Testis (tissue), 3 donors: ENCODE measurements around the gene TTC33. TPM values are rescaled to one million over a fixed set of nuclear protein-coding genes. Genes with fewer than 3 reads are reported as not detected.
"Not testable (repeated sequence)": the region's sequence is repeated elsewhere in the genome, so short reads cannot be mapped to it uniquely, and the experiment has no call there.

Experiments
- DNase-seq: peaks from one replicate; pipeline ENCODE4 v3.0.0-alpha.2; 2019
- H3K27ac ChIP-seq, 2 donors: fragments of 200-600 bp; sonication (generic); one replicate each; pipeline ENCODE4 v1.5.1; 2019
- H3K27me3 ChIP-seq: fragments of 200-600 bp; sonication (generic); one replicate; pipeline ENCODE4 v1.5.1; 2019
- H3K36me3 ChIP-seq: fragments of 200-600 bp; sonication (generic); one replicate; pipeline ENCODE4 v1.5.1; 2017; ENCODE audit warnings: low read depth; ENCODE audit errors: missing control alignments
- H3K4me1 ChIP-seq: fragments of 200-600 bp; sonication (generic); one replicate; pipeline ENCODE4 v1.5.1; 2019
- H3K4me3 ChIP-seq, 2 donors: fragments of 200-600 bp; sonication (generic); one replicate each; pipeline ENCODE4 v1.5.1; 2017 to 2019
- H3K9me3 ChIP-seq: fragments of 200-600 bp; sonication (generic); one replicate; pipeline ENCODE4 v1.5.1; 2017
- POLR2A ChIP-seq: fragments of 450-650 bp; IDR thresholded peaks from one replicate; pipeline ENCODE4 v1.6.1; 2017; ENCODE audit warnings: antibody characterized with exemption, mild to moderate bottlenecking, moderate library complexity
- WGBS, 2 donors: methylation state at CpG; one replicate each; pipeline ENCODE4 v1.1.5; 2018; 5-methylcytosine and 5-hydroxymethylcytosine counted together
- intact Hi-C: fragments of 100-400 bp; cut with DNase I; formaldehyde crosslinking; loops from one replicate; pipeline ENCODE4 v1.15.1; 2023; ENCODE audit warnings: low total_unique reads
- polyA plus RNA-seq: library from polyadenylated mRNA; stranded (reverse); fragments of 350-450 nt; fragmentation: Illumina TruSeq; extraction: RNeasy Lipid Tissue Mini Kit (QIAGEN cat#74804); gene quantifications from one replicate; pipeline ENCODE4 v1.2.3, GENCODE V29; 2014; ENCODE audit warnings: low read depth, low replicate concordance; ENCODE audit not compliant: insufficient read depth
- total RNA-seq, 2 donors: library from RNA; depleted of rRNA; stranded (reverse); fragments of >200 nt; gene quantifications; one replicate each; pipeline ENCODE4 v1.2.3, GENCODE V29; 2016
- TF ChIP-seq, protein P1 (sequence below), 3 experiments: fragments of 450-650 bp in 2 of 3; fragments of 200-600 bp in 1 of 3; sonication (generic) in 1 of 3; IDR thresholded peaks; one replicate each; pipeline ENCODE4 v1.5.1; 2016 to 2019; ENCODE audit warnings: antibody characterized with exemption in 3 of 3, mild to moderate bottlenecking in 2 of 3, moderate library complexity in 1 of 3

TTC33 gene
- total and polyA plus RNA-seq, 3 donors from 2014 or later: 14.7 to 16.5 (median 15.2) TPM

DNA sequence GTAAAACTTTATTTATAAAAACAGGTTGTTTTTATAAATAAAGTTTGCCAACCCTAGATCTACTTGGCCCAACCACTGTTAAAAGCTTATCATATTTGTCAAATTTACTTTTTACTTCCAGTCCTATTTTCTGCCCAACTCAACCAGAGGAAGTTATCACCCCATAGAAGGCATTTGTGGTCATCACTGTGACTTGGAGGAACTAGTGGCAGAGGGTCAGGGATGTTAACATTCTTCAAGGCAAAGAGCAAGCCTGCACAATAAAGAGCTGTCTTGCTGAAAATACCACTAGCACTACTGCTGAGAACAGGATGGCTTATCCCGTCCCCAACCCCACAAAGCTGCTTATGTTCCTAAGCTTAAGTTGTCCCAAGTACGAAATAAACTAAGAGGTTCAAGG is 22.3 kb downstream of the TTC33 start:
- Histone ChIP-seq H3K27ac (no peak overlapping the region), H3K36me3 (no peaks in the 10 kb centered on the region), H3K27me3 (no peaks in the 10 kb centered on the region), H3K4me3 (no peak overlapping the region), H3K9me3 (no peaks in the 10 kb centered on the region), H3K4me1 (no peaks in the 10 kb centered on the region)
- DNase-seq: no peak
- TF ChIP-seq POLR2A: no peak
- TF ChIP-seq, protein P1, sequence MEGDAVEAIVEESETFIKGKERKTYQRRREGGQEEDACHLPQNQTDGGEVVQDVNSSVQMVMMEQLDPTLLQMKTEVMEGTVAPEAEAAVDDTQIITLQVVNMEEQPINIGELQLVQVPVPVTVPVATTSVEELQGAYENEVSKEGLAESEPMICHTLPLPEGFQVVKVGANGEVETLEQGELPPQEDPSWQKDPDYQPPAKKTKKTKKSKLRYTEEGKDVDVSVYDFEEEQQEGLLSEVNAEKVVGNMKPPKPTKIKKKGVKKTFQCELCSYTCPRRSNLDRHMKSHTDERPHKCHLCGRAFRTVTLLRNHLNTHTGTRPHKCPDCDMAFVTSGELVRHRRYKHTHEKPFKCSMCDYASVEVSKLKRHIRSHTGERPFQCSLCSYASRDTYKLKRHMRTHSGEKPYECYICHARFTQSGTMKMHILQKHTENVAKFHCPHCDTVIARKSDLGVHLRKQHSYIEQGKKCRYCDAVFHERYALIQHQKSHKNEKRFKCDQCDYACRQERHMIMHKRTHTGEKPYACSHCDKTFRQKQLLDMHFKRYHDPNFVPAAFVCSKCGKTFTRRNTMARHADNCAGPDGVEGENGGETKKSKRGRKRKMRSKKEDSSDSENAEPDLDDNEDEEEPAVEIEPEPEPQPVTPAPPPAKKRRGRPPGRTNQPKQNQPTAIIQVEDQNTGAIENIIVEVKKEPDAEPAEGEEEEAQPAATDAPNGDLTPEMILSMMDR (IDR thresholded peaks at IDR 0.05): no peak
- intact Hi-C loops: no loop called here
- WGBS, 2 donors: 82 to 83% methylated on average over 2 of the region's 2 CpGs

DNA sequence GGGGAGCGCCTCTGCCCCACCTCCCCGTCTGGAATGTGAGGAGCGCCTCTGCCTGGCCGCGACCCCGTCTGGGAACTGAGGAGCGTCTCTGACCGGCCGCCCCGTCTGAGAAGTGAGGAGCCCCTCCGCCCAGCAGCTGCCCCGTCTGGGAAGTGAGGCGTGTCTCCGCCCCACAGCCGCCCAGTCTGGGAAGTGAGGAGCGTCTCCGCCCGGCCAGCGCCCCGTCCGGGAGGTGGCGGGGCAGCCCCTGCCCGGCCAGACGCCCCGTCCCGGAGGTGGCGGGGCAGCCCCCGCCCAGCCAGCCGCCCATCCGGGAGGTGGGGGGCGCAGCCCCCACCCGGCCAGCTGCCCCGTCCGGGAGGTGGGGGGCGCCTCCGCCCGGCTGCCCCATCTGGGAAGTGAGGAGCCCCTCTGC is 33.3 kb downstream of the TTC33 start:
- H3K9me3 ChIP-seq, H3K27me3 ChIP-seq, H3K27ac ChIP-seq, DNase-seq, H3K4me1 ChIP-seq, intact Hi-C loops, H3K36me3 ChIP-seq: not testable (repeated sequence)
- peak overlapping the region in 1 of 2 donors; percentile 38 for H3K4me3 ChIP-seq
- WGBS, 2 donors: 82 to 83% methylated on average over 3 to 37 of the region's 37 CpGs

DNA sequence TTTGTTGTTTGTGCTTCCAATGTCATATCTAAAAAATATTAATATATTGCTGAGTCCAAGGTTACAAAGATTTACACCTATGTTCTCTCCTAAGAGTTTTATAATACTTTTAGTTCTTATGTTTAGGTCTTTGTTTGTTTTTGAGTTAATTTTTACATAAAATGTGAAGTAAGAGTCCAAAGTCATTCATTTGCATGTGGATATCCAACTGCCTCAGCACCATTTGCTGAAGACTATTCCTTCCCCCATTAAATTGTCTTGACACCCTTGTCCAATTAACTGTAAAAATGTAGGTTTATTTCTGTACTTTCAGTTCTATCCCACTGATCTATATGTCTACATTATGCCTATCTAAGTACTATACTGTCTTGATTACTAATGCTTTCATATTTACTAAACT is 35.7 kb downstream of the TTC33 start:
- TF ChIP-seq POLR2A: no peak
- TF ChIP-seq, protein P1 (IDR thresholded peaks at IDR 0.05): no peak

DNA sequence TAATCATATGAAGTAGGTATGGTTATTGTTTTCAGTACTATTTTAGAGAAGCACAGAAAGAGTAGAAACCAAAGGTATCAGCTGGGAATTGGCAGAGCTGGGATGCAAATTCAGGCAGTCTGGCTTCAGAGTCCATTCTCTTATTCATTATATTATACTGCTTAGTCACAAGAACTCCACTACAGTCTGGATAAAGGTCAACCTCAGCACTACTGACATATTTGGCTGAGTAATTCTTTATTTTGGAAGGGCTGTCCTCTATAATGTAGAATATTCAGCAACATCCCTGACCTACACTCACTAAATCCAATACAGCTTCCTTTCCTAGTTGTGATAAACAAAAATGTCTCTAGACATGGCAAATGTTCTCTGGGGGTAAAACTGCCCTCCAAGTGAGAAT is 38.5 kb downstream of the TTC33 start:
- no peaks in the 10 kb centered on the region for H3K27me3 ChIP-seq
- intact Hi-C loops: no loop called here
- no peaks in the 10 kb centered on the region for H3K9me3 ChIP-seq
- DNase-seq: no peak
- H3K36me3 ChIP-seq: no peaks in the 10 kb centered on the region
- H3K27ac ChIP-seq: no peak overlapping the region
- H3K4me3 ChIP-seq: no peak overlapping the region
- TF ChIP-seq, protein P1 (IDR thresholded peaks at IDR 0.05): no peak
- no peak for TF ChIP-seq POLR2A
- H3K4me1 ChIP-seq: no peaks in the 10 kb centered on the region

More for the DNA sequence above, 35.7 kb downstream of the TTC33 start:
- Histone ChIP-seq H3K27me3 (no peaks in the 10 kb centered on the region), H3K36me3 (no peaks in the 10 kb centered on the region), H3K4me1 (no peaks in the 10 kb centered on the region), H3K9me3 (no peaks in the 10 kb centered on the region), H3K27ac (no peak overlapping the region), H3K4me3 (no peak overlapping the region)
- no peak for DNase-seq
- intact Hi-C loops: no loop called here

DNA sequence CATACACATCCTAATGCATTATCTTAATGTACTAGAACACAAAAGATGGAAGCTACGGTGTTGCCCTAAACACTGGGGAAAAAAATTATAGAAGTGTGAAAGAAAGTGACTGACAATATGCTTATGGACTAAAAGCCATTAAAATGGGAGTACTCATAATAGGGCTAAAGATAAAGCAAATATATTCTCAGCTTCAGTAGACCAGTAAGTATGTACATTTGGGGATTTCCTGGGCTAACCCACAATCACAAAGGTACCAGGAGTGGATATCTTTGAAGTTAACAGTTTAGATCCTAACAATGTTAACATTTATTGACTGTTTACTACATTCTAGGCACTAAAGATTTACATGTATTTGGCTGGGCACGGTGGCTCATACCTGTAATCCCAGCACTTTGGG is 39.2 kb downstream of the TTC33 start:
- no peaks in the 10 kb centered on the region for H3K27me3 ChIP-seq
- TF ChIP-seq, protein P1 (IDR thresholded peaks at IDR 0.05): no peak
- no peak for TF ChIP-seq POLR2A
- no peak overlapping the region for H3K4me3 ChIP-seq
- H3K9me3 ChIP-seq: no peaks in the 10 kb centered on the region
- intact Hi-C loops: no loop called here
- no peaks in the 10 kb centered on the region for H3K4me1 ChIP-seq
- no peak overlapping the region for H3K27ac ChIP-seq
- WGBS, 2 donors: 81 to 93% methylated on average over 2 of the region's 2 CpGs
- H3K36me3 ChIP-seq: no peaks in the 10 kb centered on the region
- no peak for DNase-seq
